22Rv1 (cell line): ENCODE measurements around the gene DNM2.

Experiments used
- ZFX ChIP-seq: fragments of 450-650 bp; IDR thresholded peaks from 2 replicates; pipeline ENCODE4 v1.6.1; 2017; ENCODE audit warnings: antibody characterized with exemption, borderline replicate concordance
- TF ChIP-seq, protein P1 (sequence below): fragments of 450-650 bp; IDR thresholded peaks from 2 replicates; pipeline ENCODE4 v1.5.1; 2017; ENCODE audit warnings: mild to moderate bottlenecking

DNA sequence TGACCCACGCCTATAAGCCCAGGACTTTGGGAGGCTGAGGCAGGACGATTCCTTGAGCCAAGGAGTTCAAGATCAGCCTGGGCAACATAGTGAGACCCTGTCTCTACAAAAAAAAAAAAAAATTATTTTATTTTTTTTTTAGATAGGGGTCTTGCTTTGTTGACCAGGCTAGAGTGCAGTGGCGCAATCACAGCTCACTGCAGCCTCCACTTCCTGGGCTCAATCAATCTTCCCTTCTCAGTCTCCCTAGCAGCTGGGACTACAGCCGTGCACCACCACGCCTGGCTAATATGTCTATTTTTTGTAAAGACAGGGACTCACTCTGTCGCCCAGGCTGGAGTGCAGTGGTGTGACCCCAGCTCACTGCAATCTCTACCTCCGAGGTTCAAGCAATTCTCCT is 135.1 kb downstream of the DNM2 start:
- TF ChIP-seq, protein P1, sequence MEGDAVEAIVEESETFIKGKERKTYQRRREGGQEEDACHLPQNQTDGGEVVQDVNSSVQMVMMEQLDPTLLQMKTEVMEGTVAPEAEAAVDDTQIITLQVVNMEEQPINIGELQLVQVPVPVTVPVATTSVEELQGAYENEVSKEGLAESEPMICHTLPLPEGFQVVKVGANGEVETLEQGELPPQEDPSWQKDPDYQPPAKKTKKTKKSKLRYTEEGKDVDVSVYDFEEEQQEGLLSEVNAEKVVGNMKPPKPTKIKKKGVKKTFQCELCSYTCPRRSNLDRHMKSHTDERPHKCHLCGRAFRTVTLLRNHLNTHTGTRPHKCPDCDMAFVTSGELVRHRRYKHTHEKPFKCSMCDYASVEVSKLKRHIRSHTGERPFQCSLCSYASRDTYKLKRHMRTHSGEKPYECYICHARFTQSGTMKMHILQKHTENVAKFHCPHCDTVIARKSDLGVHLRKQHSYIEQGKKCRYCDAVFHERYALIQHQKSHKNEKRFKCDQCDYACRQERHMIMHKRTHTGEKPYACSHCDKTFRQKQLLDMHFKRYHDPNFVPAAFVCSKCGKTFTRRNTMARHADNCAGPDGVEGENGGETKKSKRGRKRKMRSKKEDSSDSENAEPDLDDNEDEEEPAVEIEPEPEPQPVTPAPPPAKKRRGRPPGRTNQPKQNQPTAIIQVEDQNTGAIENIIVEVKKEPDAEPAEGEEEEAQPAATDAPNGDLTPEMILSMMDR = no peak
- TF ChIP-seq ZFX = no peak
